ENCODE data around the gene SELENOK.

DNA sequence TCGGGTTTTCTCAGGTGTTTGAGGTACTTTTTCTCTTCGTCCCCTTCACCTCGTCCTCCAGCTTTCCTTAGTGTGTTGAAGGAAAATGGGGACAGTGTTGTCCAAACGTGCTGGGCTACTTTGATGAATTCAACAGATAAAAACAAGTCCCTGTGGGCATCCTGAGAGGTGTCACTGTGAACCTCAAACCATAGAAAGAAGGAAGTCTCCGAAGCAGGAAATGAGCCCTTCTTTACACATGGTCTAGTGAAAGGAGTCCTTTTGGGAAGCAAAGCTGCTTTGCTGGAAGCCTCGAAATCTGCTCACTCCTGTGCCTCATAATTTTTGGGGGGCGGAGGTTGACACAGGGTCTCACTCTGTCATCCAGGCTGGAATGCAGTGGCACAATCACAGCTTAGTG, 34.7 kb downstream of the SELENOK start:
- TF ChIP-seq, protein P1, sequence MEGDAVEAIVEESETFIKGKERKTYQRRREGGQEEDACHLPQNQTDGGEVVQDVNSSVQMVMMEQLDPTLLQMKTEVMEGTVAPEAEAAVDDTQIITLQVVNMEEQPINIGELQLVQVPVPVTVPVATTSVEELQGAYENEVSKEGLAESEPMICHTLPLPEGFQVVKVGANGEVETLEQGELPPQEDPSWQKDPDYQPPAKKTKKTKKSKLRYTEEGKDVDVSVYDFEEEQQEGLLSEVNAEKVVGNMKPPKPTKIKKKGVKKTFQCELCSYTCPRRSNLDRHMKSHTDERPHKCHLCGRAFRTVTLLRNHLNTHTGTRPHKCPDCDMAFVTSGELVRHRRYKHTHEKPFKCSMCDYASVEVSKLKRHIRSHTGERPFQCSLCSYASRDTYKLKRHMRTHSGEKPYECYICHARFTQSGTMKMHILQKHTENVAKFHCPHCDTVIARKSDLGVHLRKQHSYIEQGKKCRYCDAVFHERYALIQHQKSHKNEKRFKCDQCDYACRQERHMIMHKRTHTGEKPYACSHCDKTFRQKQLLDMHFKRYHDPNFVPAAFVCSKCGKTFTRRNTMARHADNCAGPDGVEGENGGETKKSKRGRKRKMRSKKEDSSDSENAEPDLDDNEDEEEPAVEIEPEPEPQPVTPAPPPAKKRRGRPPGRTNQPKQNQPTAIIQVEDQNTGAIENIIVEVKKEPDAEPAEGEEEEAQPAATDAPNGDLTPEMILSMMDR (IDR thresholded peaks at IDR 0.05) = no peak
- no peak for TF ChIP-seq POLR2A (IDR thresholded peaks at IDR 0.05)

Data from right lobe of liver (tissue), 4 donors.